ENCODE results near the gene TEX261. TPM values are rescaled to one million over a fixed set of nuclear protein-coding genes. Genes with fewer than 3 reads are reported as not detected.

TEX261 gene
- total RNA-seq, 2 experiments from 2014 or later = 51.7 to 55.5 TPM

DNA sequence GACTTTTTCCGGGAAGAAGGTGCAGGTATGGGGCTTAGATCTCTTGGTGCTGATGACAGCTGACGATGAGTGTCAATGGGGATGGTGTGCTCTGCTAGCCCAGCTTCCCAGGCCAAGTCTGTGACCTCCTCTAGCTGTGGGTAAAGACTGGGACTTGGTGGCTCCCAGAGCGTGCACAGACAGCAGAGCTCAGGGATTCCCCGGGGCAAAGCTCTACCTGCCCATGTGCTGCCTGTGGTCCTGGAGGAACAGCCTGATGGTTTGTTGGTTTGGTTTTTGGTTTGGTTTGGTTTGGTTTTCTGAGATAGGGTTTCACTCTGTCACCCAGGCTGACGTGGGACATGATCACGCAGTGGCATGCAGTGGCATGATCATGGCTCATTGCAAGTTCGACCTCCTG, 39.8 kb downstream of the TEX261 start:
- DNase-seq (no peak), ATAC-seq (ENCODE audit: low read depth) (no peak)
- Mint-ChIP-seq H3K36me3 (peaks cover 1% of the 10 kb centered on the region), H3K9me3 (no peaks in the 10 kb centered on the region), H3K27ac (no peak overlapping the region), H3K27me3 (peaks cover 46% of the 10 kb centered on the region), H3K4me3 (no peak overlapping the region), H3K4me1 (peaks cover 9% of the 10 kb centered on the region)
- POLR2A ChIA-PET = no interaction called here

DNA sequence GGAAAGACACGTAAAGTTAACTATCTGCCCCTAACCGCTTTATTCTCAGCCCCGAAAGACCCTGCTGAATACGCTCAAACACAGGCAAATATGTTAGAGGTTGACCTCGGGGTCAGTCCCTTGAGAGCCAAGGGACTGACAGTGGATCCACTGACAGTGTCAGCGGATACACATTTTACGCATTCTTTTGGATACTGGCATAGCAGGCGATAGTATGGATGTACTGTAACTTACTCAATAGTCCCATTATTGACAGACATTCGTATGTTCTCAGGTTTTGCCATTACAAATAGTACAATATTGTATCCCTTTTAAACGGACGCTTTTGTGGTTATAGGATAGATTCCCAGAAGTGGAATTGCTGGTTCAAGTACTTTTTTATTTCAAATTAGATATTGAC, 45.6 kb downstream of the TEX261 start:
- POLR2A ChIA-PET = interaction anchor here (1.5 kb wide), 1 partner anchor 159 kb away, joined by 7 read pairs; the partner anchor contains the start of gene FIGLA
- no peak for DNase-seq
- Mint-ChIP-seq H3K4me1 (peaks cover 10% of the 10 kb centered on the region), H3K4me3 (no peak overlapping the region), H3K36me3 (no peaks in the 10 kb centered on the region), H3K9me3 (no peaks in the 10 kb centered on the region), H3K27me3 (peaks cover 26% of the 10 kb centered on the region), H3K27ac (no peak overlapping the region)
- ATAC-seq (ENCODE audit: low read depth) = no peak

DNA sequence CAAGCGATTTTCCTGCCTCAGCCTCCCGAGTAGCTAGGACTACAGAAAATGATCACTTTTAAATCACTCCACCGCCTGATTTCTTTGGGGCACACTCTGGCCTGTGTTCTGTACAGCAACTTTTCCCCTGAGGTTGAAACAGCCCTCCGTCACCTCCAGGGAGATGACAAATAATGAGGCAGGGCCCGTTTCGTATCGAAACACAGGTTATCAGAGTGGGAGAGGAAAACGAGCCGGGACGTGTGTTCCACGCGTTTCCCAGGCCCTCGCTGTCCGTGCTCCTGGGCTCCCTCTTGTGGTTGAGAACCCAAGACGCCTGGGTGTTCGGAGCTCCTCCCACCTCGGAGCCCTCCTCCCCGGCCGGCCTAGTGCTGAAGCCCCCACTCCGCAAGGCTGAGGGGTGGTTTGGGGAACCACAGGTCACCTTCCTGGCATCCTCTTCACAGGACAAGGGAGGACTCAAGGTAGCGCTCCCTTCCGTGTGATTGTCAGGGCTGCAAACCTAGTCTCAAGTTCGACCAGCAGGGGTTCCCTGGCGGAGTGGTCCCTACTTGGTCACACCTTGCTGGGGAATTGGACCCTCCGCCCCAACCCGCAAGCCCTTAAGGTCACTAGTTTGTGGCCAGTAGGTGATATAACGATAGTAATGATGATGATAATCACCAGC, 46.2 kb downstream of the TEX261 start:
- H3K36me3 Mint-ChIP-seq = no peaks in the 10 kb centered on the region
- H3K4me1 Mint-ChIP-seq = peaks cover 10% of the 10 kb centered on the region
- H3K27ac Mint-ChIP-seq = peak overlapping the region; percentile 40
- H3K27me3 Mint-ChIP-seq = peaks cover 26% of the 10 kb centered on the region
- DNase-seq (peak; percentile 80), ATAC-seq (ENCODE audit: low read depth) (peak; percentile 88)
- POLR2A ChIA-PET = interaction anchor here (1.5 kb wide), 1 partner anchor 159 kb away, joined by 7 read pairs; the partner anchor contains the start of gene FIGLA
- H3K4me3 Mint-ChIP-seq = peak overlapping the region; percentile 58
- no peaks in the 10 kb centered on the region for H3K9me3 Mint-ChIP-seq

DNA sequence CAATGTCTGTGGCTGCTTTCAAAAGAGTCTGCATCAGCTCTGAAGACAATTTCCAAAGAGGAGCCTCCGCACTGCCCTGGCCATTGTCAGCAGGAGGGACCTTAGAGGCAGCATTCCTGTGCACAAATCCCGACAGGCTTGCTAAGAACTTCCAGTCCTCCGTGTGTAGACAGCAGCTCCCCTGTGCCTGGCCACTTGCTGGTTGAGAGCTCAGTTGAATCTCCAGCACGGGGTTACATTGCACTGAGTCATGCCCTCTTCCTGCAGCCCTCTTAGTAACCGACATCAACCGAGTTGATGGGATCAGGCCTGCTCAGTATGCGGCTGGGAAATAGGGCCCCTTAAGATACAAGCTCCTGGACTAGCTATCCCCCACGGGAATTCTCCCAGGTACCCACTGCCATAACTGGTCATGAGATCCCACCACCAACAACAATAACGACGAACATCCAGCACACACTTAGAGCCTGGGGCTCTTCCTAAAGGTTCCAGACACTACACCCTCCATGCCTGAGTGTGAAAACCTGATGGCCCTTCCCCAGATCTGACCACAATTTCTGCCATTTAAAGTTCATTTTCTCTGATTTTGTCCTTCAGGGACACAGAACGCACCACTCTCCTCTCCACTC, 47.0 kb downstream of the TEX261 start:
- Mint-ChIP-seq H3K9me3 (no peaks in the 10 kb centered on the region), H3K4me3 (peak overlapping the region; percentile 58), H3K27ac (no peak overlapping the region), H3K27me3 (peaks cover 24% of the 10 kb centered on the region), H3K36me3 (no peaks in the 10 kb centered on the region), H3K4me1 (peaks cover 10% of the 10 kb centered on the region)
- no peak for ATAC-seq (ENCODE audit: low read depth)
- DNase-seq = no peak
- POLR2A ChIA-PET = interaction anchor here (1.5 kb wide), 1 partner anchor 158 kb away, joined by 7 read pairs; the partner anchor contains the start of gene FIGLA

DNA sequence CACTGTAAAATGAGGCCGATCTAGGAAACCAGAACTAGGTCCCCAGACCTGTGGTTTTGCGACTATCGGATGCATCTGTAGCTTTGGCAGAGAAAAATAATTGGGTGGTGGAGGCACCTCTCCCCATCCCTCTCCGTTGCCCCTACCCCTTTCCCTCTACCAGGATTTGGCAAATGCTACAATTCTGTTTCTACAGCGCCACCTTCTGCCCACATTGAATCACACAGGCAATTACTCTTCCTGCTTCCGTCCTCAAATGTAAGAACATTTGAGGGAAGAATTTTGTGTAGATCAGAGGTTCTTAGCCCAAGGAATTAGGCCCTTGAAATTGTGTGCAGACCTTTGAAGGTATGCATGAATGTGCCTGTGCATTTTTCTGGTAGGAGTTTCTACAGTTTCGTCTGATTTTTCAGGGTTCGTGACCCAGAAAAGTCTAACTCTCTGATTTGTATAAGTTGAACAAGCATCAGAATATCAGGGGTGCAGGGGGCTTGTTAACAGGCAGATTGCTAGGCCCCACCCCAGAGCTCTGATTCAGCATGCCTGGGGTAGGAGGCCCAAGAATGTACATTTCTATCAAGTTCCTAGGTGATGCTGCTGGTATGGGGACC, 47.7 kb downstream of the TEX261 start:
- H3K4me1 Mint-ChIP-seq = peaks cover 10% of the 10 kb centered on the region
- H3K36me3 Mint-ChIP-seq = no peaks in the 10 kb centered on the region
- DNase-seq (no peak), ATAC-seq (ENCODE audit: low read depth) (no peak)
- POLR2A ChIA-PET = no interaction called here
- H3K27me3 Mint-ChIP-seq = peaks cover 19% of the 10 kb centered on the region
- no peaks in the 10 kb centered on the region for H3K9me3 Mint-ChIP-seq
- no peak overlapping the region for H3K27ac Mint-ChIP-seq
- peak overlapping the region; percentile 6 for H3K4me3 Mint-ChIP-seq

DNA sequence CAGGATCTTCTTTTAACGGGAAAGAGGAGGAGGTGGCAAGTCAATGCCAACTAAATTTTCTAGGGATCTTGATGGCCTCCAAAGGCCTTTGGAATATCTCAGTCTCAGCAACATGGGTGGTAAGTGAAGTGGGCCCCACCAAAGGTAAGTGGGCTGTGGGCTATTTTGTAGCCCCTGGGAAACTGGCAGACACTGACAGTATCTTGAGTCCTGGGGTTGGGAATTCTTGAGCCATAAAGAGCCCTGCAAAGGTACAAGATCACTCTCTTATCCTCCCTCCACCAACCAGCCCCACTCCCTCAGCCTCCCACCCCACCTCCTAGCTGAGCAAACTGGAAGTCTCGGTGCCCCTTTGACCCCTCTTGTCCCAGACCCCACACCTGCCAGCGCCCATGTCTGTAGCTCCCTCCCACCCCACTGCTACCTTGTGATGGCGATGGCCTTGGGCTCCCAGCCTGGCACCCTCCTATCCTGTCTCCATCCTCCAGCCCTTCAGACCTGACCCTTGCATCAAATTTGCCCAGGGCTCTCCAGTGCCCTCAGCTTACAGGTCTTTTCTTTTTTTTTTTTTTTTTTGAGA, 50.5 kb downstream of the TEX261 start:
- peak; percentile 4 for DNase-seq
- H3K9me3 Mint-ChIP-seq = no peaks in the 10 kb centered on the region
- H3K27ac Mint-ChIP-seq = no peak overlapping the region

DNA sequence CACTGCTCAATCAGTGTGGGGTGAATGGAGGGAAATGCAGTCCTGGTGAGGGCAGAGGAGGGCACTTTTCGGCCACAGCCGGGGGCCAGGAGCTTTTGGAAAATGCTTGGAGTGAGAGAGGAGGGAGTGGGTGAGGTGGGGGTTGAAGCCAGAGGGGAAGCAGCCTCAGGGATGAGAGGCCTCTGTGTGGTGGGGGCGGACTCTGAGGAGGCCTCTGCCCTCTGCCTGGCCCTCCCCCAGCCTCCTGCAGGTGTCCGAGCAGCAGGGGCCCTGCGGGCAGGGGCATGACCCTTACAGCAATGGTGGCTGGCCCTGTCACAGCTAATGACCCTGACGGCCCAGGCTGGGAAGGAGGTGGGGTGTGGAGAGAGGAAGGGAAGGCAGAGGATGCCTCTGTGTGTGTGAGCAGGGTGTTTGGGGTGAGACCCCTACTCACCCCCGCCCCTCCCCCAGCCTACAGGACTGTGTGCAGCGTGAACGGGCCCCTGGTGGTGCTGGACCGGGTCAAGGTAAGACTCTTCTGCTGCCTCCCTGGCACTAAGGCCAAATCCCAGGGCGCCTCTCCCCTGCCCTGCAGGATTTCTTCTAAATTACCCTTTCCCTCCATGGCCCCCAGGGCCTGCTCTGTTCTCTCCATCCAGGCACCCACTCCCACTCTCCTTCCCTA, 51.3 kb downstream of the TEX261 start:
- Mint-ChIP-seq H3K27ac (no peak overlapping the region), H3K4me3 (no peak overlapping the region), H3K36me3 (no peaks in the 10 kb centered on the region), H3K9me3 (no peaks in the 10 kb centered on the region), H3K4me1 (peaks cover 9% of the 10 kb centered on the region), H3K27me3 (peaks cover 19% of the 10 kb centered on the region)
- DNase-seq (peak; percentile 20), ATAC-seq (ENCODE audit: low read depth) (no peak)
- POLR2A ChIA-PET = no interaction called here

More for the DNA sequence above, 50.5 kb downstream of the TEX261 start:
- POLR2A ChIA-PET = no interaction called here
- no peak for ATAC-seq (ENCODE audit: low read depth)
- Mint-ChIP-seq H3K27me3 (peaks cover 14% of the 10 kb centered on the region), H3K36me3 (no peaks in the 10 kb centered on the region), H3K4me3 (no peak overlapping the region), H3K4me1 (peaks cover 10% of the 10 kb centered on the region)

DNA sequence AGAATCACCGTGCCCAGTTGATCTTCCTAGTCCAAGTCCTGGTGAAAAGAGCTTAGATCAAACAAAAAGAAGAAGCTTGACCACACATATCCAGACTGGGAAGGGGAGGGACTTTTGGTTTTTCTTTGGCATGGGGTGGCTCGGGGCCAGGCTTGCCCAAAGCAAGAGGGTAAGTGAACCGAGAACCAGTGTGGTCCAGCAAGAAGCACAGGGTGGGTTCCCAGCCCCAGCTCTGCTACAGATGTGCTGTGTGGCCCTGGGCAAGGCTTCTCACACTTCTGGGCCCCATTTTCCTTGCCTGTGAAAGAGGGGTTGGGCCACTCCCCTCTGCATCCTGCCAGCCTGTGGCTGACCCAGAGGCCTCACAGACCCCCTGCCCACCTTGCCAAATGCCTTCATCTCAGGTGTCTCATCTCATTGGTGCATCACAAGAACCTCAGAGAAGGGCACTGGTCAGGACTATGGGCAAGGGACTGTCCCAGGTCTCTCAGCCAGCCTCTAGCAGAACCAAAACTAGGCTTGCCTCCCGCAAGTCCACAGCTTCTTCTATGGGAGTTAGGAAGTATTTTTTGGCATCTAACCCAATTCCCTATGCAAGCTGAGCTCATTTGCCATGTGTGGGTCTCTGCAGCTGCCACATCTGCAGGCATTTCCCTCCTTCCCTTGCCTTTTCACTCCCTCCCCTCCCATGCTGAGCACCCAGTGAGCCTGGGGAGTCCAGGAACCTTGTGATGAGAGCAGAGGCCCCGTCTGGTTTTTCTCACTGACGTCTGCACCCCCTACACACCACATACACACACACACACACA, 52.1 kb downstream of the TEX261 start:
- ATAC-seq (ENCODE audit: low read depth) (no peak), DNase-seq (peak; percentile 10)
- Mint-ChIP-seq H3K9me3 (no peaks in the 10 kb centered on the region), H3K4me1 (peaks cover 3% of the 10 kb centered on the region), H3K27ac (no peak overlapping the region), H3K27me3 (peaks cover 19% of the 10 kb centered on the region), H3K36me3 (no peaks in the 10 kb centered on the region), H3K4me3 (no peak overlapping the region)
- POLR2A ChIA-PET = no interaction called here

DNA sequence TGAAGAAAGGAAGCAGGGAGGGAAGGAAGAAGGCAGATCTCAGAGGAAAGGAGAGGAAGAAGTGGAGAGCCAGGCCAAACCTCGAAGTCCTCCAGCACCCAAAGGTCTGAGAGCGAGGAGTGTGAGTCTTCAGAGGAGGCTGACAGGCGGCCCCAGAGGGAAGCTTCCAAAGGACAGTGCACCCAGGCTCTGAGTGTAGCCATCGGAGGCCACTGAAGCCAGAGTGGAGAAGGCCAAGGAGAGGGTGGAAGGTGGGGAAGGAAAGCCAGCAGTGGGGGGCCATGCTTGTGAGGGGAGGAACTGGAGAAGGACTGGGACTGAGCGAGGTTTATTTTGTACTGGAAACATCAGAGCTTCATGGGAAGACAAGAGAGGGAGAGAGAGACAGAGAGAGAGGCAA, 53.0 kb downstream of the TEX261 start:
- ATAC-seq (ENCODE audit: low read depth) (no peak), DNase-seq (no peak)
- Mint-ChIP-seq H3K4me3 (no peak overlapping the region), H3K27ac (no peak overlapping the region), H3K27me3 (peaks cover 19% of the 10 kb centered on the region), H3K36me3 (no peaks in the 10 kb centered on the region), H3K4me1 (peaks cover 2% of the 10 kb centered on the region), H3K9me3 (no peaks in the 10 kb centered on the region)
- POLR2A ChIA-PET = no interaction called here

DNA sequence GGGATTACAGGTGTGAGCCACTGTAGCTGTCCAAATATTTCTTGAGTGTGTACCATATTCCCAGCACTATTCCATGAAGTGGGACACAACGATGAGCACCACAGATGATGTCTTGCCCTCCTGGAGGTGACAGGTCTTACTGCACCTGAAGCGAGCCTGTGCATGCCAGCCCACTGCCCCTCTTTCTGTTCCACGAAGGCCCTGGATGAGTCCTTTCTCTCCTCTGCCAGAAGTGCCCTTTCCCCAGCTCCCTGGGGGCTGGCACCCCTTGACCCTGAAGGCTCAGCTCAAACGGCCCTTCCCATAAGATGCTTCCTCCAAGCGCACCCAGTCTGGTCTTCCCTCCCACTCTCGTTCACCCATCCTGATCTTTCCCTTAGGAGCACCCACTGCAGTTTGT, 53.5 kb downstream of the TEX261 start:
- H3K4me1 Mint-ChIP-seq = no peaks in the 10 kb centered on the region
- H3K27ac Mint-ChIP-seq = no peak overlapping the region
- POLR2A ChIA-PET = no interaction called here
- no peak overlapping the region for H3K4me3 Mint-ChIP-seq
- ATAC-seq (ENCODE audit: low read depth) (no peak), DNase-seq (peak; percentile 7)
- no peaks in the 10 kb centered on the region for H3K9me3 Mint-ChIP-seq
- peaks cover 19% of the 10 kb centered on the region for H3K27me3 Mint-ChIP-seq
- no peaks in the 10 kb centered on the region for H3K36me3 Mint-ChIP-seq

DNA sequence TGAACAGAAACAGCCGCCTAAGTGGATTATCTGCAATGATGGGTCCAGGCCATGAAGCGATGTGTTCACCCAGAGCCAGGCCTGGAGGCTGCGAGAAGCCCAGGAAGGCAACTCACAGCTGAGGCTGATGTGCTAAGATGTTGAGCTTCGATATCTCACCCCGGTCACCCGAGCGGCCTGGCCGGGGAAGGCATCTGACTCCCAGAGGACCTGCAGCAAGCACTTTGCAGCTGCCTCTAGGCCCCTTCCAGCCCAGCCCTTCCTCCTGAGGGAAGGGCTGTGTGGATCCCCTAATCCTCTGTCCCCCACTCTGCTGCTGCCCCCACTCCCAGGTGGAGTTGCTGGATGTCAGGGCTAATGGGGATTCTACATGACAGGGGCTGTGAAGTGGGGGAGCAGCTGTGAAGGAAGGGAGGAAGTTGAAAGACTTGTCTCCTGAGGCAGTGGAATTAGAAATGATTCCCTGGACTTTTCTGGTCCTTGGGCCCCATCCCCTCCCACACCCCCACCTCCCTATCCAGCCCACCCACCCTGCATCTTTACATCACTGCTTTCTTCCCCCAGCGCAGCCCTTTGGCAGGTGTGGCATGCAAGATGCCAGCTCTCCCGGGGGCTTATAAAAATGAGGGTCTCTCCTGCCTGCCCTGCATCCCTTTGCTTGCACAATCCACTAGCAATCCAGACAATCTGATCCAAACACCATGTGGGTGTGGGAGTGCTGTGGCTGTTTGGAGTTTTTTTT, 54.7 kb downstream of the TEX261 start:
- no peak overlapping the region for H3K4me3 Mint-ChIP-seq
- DNase-seq (peak; percentile 12), ATAC-seq (ENCODE audit: low read depth) (no peak)
- POLR2A ChIA-PET = no interaction called here
- H3K27ac Mint-ChIP-seq = no peak overlapping the region
- peaks cover 19% of the 10 kb centered on the region for H3K27me3 Mint-ChIP-seq
- no peaks in the 10 kb centered on the region for H3K4me1 Mint-ChIP-seq
- no peaks in the 10 kb centered on the region for H3K9me3 Mint-ChIP-seq
- H3K36me3 Mint-ChIP-seq = no peaks in the 10 kb centered on the region
